HUDEP-2 (cell line): ENCODE results near the gene ELMO3.

ENCODE experiments used
- DNase-seq, 76 experiments: peaks; one replicate each; lab custom pipeline; 2025; ENCODE audit not compliant: unreplicated experiment in 76 of 76; lab: John Stamatoyannopoulos, UW

The ELMO3 gene

GRCh38 chr16:67193536-67193935, 5.4 kb upstream of the ELMO3 start:
- no peak for DNase-seq

- DNase-seq, result peak in 73 of 76 experiments; percentile 22 to 89 (median 72)
Observed at GRCh38 chr16:67194260-67194659, 4.7 kb upstream of the ELMO3 start.

GRCh38 chr16:67195676-67196075, 3.3 kb upstream of the ELMO3 start:
- DNase-seq, result no peak

- DNase-seq, result no peak
Observed at GRCh38 chr16:67196881-67197280, 2.0 kb upstream of the ELMO3 start.

- DNase-seq, result no peak
Observed at GRCh38 chr16:67197704-67198103, 1.2 kb upstream of the ELMO3 start.

GRCh38 chr16:67198238-67198734, 645 bp upstream of the ELMO3 start:
- peak in 66 of 76 experiments; percentile 19 to 82 (median 56) for DNase-seq

GRCh38 chr16:67199808-67200198, 872 bp downstream of the ELMO3 start:
- no peak for DNase-seq

GRCh38 chr16:67200491-67200890, 1.6 kb downstream of the ELMO3 start:
- no peak for DNase-seq

- DNase-seq, result no peak
Observed at GRCh38 chr16:67201411-67202345, 2.7 kb downstream of the ELMO3 start.

GRCh38 chr16:67202426-67202825, 3.5 kb downstream of the ELMO3 start:
- no peak for DNase-seq

- DNase-seq, result no peak
Observed at GRCh38 chr16:67202956-67203493, 4.1 kb downstream of the ELMO3 start.

GRCh38 chr16:67204076-67204475, 5.1 kb downstream of the ELMO3 start:
- no peak for DNase-seq

GRCh38 chr16:67206129-67206837, 7.4 kb downstream of the ELMO3 start:
- peak in 1 of 76 experiments; percentile 15 for DNase-seq

- DNase-seq, result peak in 2 of 76 experiments; percentile 5 to 15
Observed at GRCh38 chr16:67206838-67207248, 7.9 kb downstream of the ELMO3 start.

GRCh38 chr16:67207249-67208091, 8.5 kb downstream of the ELMO3 start:
- peak in 31 of 76 experiments; percentile 3 to 59 (median 26) for DNase-seq

- no peak for DNase-seq
Observed at GRCh38 chr16:67208154-67208896, 9.4 kb downstream of the ELMO3 start.

- DNase-seq, result no peak
Observed at GRCh38 chr16:67209565-67209964, 10.6 kb downstream of the ELMO3 start.

GRCh38 chr16:67210069-67210937, 11.4 kb downstream of the ELMO3 start:
- no peak for DNase-seq

GRCh38 chr16:67211674-67212073, 12.7 kb downstream of the ELMO3 start:
- DNase-seq, result no peak
